ENCODE results near the gene FZD10.

GRCh38 chr12:130164216-130164542 is 1.9 kb downstream of the FZD10 start:
- TF ChIP-seq, protein P1, sequence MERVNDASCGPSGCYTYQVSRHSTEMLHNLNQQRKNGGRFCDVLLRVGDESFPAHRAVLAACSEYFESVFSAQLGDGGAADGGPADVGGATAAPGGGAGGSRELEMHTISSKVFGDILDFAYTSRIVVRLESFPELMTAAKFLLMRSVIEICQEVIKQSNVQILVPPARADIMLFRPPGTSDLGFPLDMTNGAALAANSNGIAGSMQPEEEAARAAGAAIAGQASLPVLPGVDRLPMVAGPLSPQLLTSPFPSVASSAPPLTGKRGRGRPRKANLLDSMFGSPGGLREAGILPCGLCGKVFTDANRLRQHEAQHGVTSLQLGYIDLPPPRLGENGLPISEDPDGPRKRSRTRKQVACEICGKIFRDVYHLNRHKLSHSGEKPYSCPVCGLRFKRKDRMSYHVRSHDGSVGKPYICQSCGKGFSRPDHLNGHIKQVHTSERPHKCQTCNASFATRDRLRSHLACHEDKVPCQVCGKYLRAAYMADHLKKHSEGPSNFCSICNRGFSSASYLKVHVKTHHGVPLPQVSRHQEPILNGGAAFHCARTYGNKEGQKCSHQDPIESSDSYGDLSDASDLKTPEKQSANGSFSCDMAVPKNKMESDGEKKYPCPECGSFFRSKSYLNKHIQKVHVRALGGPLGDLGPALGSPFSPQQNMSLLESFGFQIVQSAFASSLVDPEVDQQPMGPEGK (CRISPR knock-in tag; IDR thresholded peaks at IDR 0.05; ENCODE audit: borderline replicate concordance): no peak
- TF ChIP-seq GLIS3 (CRISPR knock-in tag; IDR thresholded peaks at IDR 0.05) (no peak), CREB5 (CRISPR knock-in tag; IDR thresholded peaks at IDR 0.05; ENCODE audit: low read depth) (no peak), RARB (CRISPR knock-in tag; IDR thresholded peaks at IDR 0.05) (no peak), BACH2 (CRISPR knock-in tag; IDR thresholded peaks at IDR 0.05; ENCODE audit: borderline replicate concordance) (no peak), ZFP3 (CRISPR knock-in tag; IDR thresholded peaks at IDR 0.05) (no peak), ARNTL (CRISPR knock-in tag; IDR thresholded peaks at IDR 0.05; ENCODE audit: borderline replicate concordance, low read depth) (no peak), CSDC2 (CRISPR knock-in tag; IDR thresholded peaks at IDR 0.05) (no peak), ZC3H10 (CRISPR knock-in tag; IDR thresholded peaks at IDR 0.05) (no peak), ZNF565 (CRISPR knock-in tag; conservative IDR thresholded peaks at IDR 0.05; ENCODE audit: low read depth) (no peak), CSRNP3 (CRISPR knock-in tag; IDR thresholded peaks at IDR 0.05) (no peak), TSHZ2 (CRISPR knock-in tag; IDR thresholded peaks at IDR 0.05) (no peak)
- TF ChIP-seq, protein P2, sequence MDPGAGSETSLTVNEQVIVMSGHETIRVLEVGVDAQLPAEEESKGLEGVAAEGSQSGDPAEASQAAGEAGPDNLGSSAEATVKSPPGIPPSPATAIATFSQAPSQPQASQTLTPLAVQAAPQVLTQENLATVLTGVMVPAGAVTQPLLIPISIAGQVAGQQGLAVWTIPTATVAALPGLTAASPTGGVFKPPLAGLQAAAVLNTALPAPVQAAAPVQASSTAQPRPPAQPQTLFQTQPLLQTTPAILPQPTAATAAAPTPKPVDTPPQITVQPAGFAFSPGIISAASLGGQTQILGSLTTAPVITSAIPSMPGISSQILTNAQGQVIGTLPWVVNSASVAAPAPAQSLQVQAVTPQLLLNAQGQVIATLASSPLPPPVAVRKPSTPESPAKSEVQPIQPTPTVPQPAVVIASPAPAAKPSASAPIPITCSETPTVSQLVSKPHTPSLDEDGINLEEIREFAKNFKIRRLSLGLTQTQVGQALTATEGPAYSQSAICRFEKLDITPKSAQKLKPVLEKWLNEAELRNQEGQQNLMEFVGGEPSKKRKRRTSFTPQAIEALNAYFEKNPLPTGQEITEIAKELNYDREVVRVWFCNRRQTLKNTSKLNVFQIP (CRISPR knock-in tag; IDR thresholded peaks at IDR 0.05; ENCODE audit: borderline replicate concordance, low read depth): no peak

Measured in SK-N-SH treated with all-trans-retinoic acid at 6 μM for 48 hours (cell line).